GM23248 (cell line): Measurements from ENCODE around the gene DNAH11. TPM values are rescaled to one million over a fixed set of nuclear protein-coding genes. Genes with fewer than 3 reads are reported as not detected.

Experiments used
- DNase-seq: peaks from one replicate; pipeline ENCODE4 v3.0.0-alpha.2; 2015
- H2AFZ ChIP-seq: fragments of 200-600 bp; sonication (generic); 2 replicates; pipeline ENCODE4 v1.6.1; 2016; ENCODE audit warnings: antibody characterized with exemption
- H3F3A ChIP-seq: fragments of 200-600 bp; sonication (generic); 2 replicates; pipeline ENCODE4 v1.6.1; 2016; ENCODE audit warnings: mild to moderate bottlenecking, antibody characterized with exemption, mixed run types; ENCODE audit not compliant: insufficient read depth
- H3K27ac ChIP-seq: fragments of 200-600 bp; sonication (generic); 2 replicates; pipeline ENCODE4 v1.5.1; 2016; ENCODE audit warnings: mild to moderate bottlenecking
- H3K27me3 ChIP-seq: fragments of 200-600 bp; sonication (generic); replicated peaks from 2 replicates; pipeline ENCODE4 v1.6.1; 2016; ENCODE audit warnings: mild to moderate bottlenecking; ENCODE audit not compliant: insufficient read depth
- H3K36me3 ChIP-seq: fragments of 200-600 bp; sonication (generic); 2 replicates; pipeline ENCODE4 v1.6.1; 2016; ENCODE audit warnings: low read depth, mild to moderate bottlenecking
- H3K4me1 ChIP-seq: fragments of 200-600 bp; sonication (generic); 2 replicates; pipeline ENCODE4 v1.6.1; 2016; ENCODE audit warnings: mild to moderate bottlenecking; ENCODE audit not compliant: insufficient read depth
- H3K4me2 ChIP-seq: fragments of 200-600 bp; sonication (generic); one replicate; pipeline ENCODE4 v1.6.1; 2016; ENCODE audit warnings: mild to moderate bottlenecking; ENCODE audit not compliant: unreplicated experiment
- H3K4me3 ChIP-seq: fragments of 200-600 bp; sonication (generic); 2 replicates; pipeline ENCODE4 v1.5.1; 2016; ENCODE audit warnings: mild to moderate bottlenecking
- H3K79me2 ChIP-seq: fragments of 200-600 bp; sonication (generic); 2 replicates; pipeline ENCODE4 v1.6.1; 2016; ENCODE audit warnings: mild to moderate bottlenecking; ENCODE audit not compliant: insufficient read depth
- H3K9ac ChIP-seq: fragments of 200-600 bp; sonication (generic); 2 replicates; pipeline ENCODE4 v1.6.1; 2016; ENCODE audit warnings: mild to moderate bottlenecking
- H3K9me2 ChIP-seq: fragments of 200-600 bp; sonication (generic); 2 replicates; pipeline ENCODE4 v1.6.1; 2016; ENCODE audit warnings: mixed run types, mild to moderate bottlenecking, moderate library complexity; ENCODE audit not compliant: insufficient read depth
- H3K9me3 ChIP-seq: fragments of 200-600 bp; sonication (generic); one replicate; pipeline ENCODE4 v1.6.1; 2017; ENCODE audit warnings: low read depth
- H4K20me1 ChIP-seq: fragments of 200-600 bp; sonication (generic); 2 replicates; pipeline ENCODE4 v1.6.0; 2016; ENCODE audit not compliant: insufficient read depth
- EZH2 ChIP-seq: fragments of 200-600 bp; sonication (generic); IDR thresholded peaks from 2 replicates; pipeline ENCODE4 v1.6.1; 2018; ENCODE audit warnings: antibody characterized with exemption, mild to moderate bottlenecking; ENCODE audit not compliant: insufficient read depth, poor library complexity, severe bottlenecking
- EZH2phosphoT487 ChIP-seq: fragments of 200-600 bp; sonication (generic); IDR thresholded peaks from 2 replicates; pipeline ENCODE4 v1.6.1; 2018; ENCODE audit warnings: antibody characterized with exemption, moderate library complexity, mild to moderate bottlenecking, low read depth; ENCODE audit not compliant: insufficient read depth
- WGBS, 2 experiments: methylation state at CpG; one replicate each; pipeline ENCODE4 v1.1.6; 2015 to 2017; ENCODE audit warnings: low lambda C conversion rate in 2 of 2, low coverage in 1 of 2; ENCODE audit errors: missing lambda C conversion rate in 2 of 2; 5-methylcytosine and 5-hydroxymethylcytosine counted together
- in situ Hi-C: fragments of 300-500 bp; cut with MboI; formaldehyde crosslinking; loops from 2 replicates; pipeline ENCODE4 v1.15.0; 2020
- polyA plus RNA-seq: library from polyadenylated mRNA; unstranded; fragments of >200 nt; fragmentation: Nextera tagmentation; extraction: Ambion mirVana; gene quantifications from 2 replicates; pipeline ENCODE4 v1.2.1, GENCODE V29; 2016
- total RNA-seq: library from RNA; depleted of rRNA; stranded (reverse); fragments of >200 nt; shearing (Covaris generic); gene quantifications from 2 replicates; pipeline ENCODE4 v1.2.3, GENCODE V29; 2014

DNAH11 gene
- total and polyA plus RNA-seq, 2 experiments from 2014 or later: 0.91 to 3.1 TPM

- Histone ChIP-seq H2AFZ (no peak overlapping the region), H3K4me3 (no peak overlapping the region), H3K9me3 (no peaks in the 10 kb centered on the region), H3K4me1 (no peaks in the 10 kb centered on the region), H3F3A (no peaks in the 10 kb centered on the region), H4K20me1 (no peaks in the 10 kb centered on the region), H3K79me2 (no peaks in the 10 kb centered on the region), H3K36me3 (no peaks in the 10 kb centered on the region), H3K4me2 (no peak overlapping the region), H3K27me3 (peaks cover 37% of the 10 kb centered on the region), H3K9me2 (no peaks in the 10 kb centered on the region), H3K9ac (no peak overlapping the region), H3K27ac (no peak overlapping the region)
- in situ Hi-C loops: no loop called here
- TF ChIP-seq EZH2 (no peak), EZH2phosphoT487 (no peak)
- no peak for DNase-seq
- 44 to 50% methylated on average over 3 of the region's 3 CpGs for WGBS, 2 experiments
These were observed 3.8 kb upstream of the DNAH11 start for GRCh38 chr7:21538936-21539495.

- peak overlapping the region; percentile 17 for H3K4me2 ChIP-seq
- no peaks in the 10 kb centered on the region for H3K9me2 ChIP-seq
- in situ Hi-C loops: no loop called here
- H3F3A ChIP-seq: no peaks in the 10 kb centered on the region
- H3K27me3 ChIP-seq: peaks cover 64% of the 10 kb centered on the region
- H4K20me1 ChIP-seq: no peaks in the 10 kb centered on the region
- no peak overlapping the region for H3K27ac ChIP-seq
- 4 to 6% methylated on average over 31 of the region's 31 CpGs for WGBS, 2 experiments
- H3K9me3 ChIP-seq: no peaks in the 10 kb centered on the region
- H3K36me3 ChIP-seq: no peaks in the 10 kb centered on the region
- peak overlapping the region; percentile 62 for H3K4me3 ChIP-seq
- no peak overlapping the region for H3K9ac ChIP-seq
- H3K4me1 ChIP-seq: no peaks in the 10 kb centered on the region
- no peaks in the 10 kb centered on the region for H3K79me2 ChIP-seq
- TF ChIP-seq EZH2 (peak; percentile 55), EZH2phosphoT487 (no peak)
- peak overlapping the region; percentile 78; the same call in 1 of the 2 replicates for H2AFZ ChIP-seq
- peak; percentile 7 for DNase-seq
These were observed 876 bp downstream of the DNAH11 start for GRCh38 chr7:21543528-21544302.

GRCh38 chr7:21544303-21544656 lies 1.4 kb downstream of the DNAH11 start:
- Histone ChIP-seq H3K9me2 (no peaks in the 10 kb centered on the region), H3K79me2 (no peaks in the 10 kb centered on the region), H3F3A (no peaks in the 10 kb centered on the region), H3K9ac (no peak overlapping the region), H3K36me3 (no peaks in the 10 kb centered on the region), H3K4me3 (no peak overlapping the region), H3K4me1 (no peaks in the 10 kb centered on the region), H4K20me1 (no peaks in the 10 kb centered on the region), H3K27ac (no peak overlapping the region), H3K9me3 (no peaks in the 10 kb centered on the region), H3K4me2 (no peak overlapping the region), H3K27me3 (peaks cover 64% of the 10 kb centered on the region), H2AFZ (no peak overlapping the region)
- peak; percentile 21 for TF ChIP-seq EZH2
- no peak for TF ChIP-seq EZH2phosphoT487
- 22 to 23% methylated on average over 3 of the region's 3 CpGs for WGBS, 2 experiments
- in situ Hi-C loops: no loop called here
- no peak for DNase-seq

DNA sequence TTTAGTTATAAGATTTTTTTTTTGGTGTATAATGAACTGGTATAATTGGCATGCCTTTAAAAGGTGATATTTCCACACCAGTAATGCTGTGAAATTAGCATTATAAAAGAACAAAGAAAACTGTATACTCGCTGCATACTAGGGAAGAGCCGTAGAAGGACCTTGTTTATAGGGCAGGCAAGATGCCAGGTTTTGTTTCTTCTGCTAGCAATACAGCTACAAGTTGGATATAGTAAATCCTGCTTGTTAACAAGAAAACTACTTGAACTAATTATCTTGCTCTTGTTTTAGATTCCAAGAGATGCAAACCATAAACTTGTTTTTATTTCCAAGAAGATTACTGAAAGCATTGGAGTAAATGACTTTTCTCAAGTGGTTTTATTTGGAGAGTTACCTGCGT lies 1.9 kb downstream of the DNAH11 start:
- Histone ChIP-seq H3K36me3 (no peaks in the 10 kb centered on the region), H4K20me1 (no peaks in the 10 kb centered on the region), H3K9me2 (no peaks in the 10 kb centered on the region), H3K4me3 (no peak overlapping the region), H3K27ac (no peak overlapping the region), H3K27me3 (peaks cover 64% of the 10 kb centered on the region), H3K79me2 (no peaks in the 10 kb centered on the region), H3K9ac (no peak overlapping the region), H3K4me2 (no peak overlapping the region), H3K4me1 (no peaks in the 10 kb centered on the region), H2AFZ (no peak overlapping the region), H3K9me3 (no peaks in the 10 kb centered on the region), H3F3A (no peaks in the 10 kb centered on the region)
- in situ Hi-C loops: no loop called here
- DNase-seq: no peak
- TF ChIP-seq EZH2phosphoT487: no peak
- TF ChIP-seq EZH2: no peak
- WGBS, 2 experiments: 4% methylated on average over 3 of the region's 3 CpGs
